Measurements from ENCODE around the gene C2orf69.

C2orf69 gene

DNA sequence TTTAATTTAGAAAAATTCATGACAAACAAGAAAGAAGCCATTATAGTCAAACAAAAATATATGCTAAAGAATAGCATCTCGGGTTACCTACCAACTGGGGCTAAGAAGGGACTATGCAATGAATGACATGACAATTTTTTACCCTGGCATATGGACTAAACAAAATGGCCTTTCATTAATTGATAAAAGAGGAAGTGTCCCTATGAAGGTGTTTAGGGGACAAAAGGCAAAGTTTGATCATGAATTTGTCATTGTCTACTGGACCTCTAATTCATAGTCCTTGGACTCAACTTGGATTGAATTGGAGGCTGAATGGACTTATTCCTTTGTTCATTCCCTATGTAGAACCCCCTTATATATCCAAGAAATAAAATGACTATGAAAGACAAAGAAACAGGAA lies 57.0 kb downstream of the C2orf69 start:
- no peak for DNase-seq

DNA sequence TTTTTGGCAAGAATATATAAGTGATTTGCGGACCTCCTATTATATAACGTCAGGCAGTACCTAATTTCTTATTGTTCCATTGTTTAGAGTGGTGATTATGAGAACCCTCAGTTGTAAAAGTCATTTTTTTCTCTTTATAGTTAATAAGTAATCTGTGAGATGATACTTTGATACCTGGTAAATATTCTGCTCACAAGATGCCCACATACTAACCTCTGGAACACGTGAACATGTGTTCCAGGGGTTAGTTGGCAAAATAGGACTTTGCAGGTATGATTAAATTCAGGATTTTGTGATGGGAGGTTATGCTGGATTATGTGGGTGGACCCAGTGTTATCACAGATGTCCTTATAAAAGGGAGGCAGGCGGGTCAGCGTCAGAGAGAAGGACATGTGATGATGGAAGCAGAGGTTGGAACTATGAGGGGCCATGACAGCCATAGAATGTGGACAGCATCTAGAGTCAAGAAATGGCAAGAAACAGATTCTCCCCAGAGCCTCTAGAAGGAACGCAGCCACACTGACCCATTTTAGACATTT lies 61.1 kb downstream of the C2orf69 start:
- DNase-seq, result no peak

DNA sequence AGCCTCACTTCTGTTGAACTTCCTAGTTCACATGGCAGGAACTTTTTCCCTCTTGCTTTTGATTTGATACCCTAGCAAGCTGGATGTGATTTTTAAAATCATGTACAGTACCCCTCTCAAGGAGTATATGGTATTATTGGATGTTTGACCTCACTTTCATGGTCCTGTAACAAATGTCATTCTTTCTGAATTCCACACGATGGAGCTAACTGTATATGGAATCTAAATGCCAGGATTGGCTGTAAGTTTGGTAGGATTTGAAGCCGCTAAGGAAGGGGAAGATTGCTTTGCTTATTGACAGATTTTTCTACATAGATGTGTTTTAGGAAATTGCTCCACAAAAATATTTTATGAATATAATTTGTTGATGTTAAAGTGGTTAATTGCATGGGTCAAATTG lies 62.6 kb downstream of the C2orf69 start:
- no peak for DNase-seq

DNA sequence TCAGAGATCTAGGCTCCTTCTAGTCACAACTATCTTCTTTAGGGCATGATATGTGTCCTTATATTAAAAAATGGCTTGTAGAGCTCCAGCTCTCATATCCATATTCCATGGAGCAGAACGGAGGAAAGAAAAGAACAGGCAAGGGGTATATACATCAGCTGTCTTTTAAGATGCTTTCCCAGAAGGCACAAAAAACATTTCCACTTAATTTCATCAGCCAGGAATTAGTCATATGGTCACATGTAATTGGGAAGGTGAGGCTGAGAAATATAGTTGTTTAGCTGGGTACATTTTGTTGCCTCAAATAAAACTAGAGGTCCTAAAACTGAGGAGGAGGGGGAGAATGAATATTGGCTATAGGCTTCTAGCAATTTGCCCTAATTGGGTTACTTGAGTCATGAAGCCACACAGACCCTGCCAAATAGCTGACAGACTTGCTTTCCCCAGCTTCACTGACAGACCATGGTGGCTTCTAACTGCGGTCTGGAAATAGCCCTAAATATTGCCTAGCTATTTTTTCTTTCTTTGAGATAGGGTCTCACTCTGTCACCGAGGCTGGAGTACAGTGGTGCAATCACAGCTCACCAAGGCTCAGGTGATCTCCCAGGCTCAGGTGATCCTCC lies 64.3 kb downstream of the C2orf69 start:
- no peak for DNase-seq
